Stimulated activated CD8-positive, alpha-beta memory T cell treated with anti-CD3 and anti-CD28 coated beads, Interleukin-4, amount 100 ng/mL, for 1 hour (primary cell): ENCODE data around the gene AFG3L2.

Source experiments
- DNase-seq, 2 donors: peaks; one replicate each; pipeline ENCODE4 v3.0.0-alpha.2; 2020; ENCODE audit warnings: low read depth in 2 of 2, low spot score in 1 of 2

The AFG3L2 gene

DNA sequence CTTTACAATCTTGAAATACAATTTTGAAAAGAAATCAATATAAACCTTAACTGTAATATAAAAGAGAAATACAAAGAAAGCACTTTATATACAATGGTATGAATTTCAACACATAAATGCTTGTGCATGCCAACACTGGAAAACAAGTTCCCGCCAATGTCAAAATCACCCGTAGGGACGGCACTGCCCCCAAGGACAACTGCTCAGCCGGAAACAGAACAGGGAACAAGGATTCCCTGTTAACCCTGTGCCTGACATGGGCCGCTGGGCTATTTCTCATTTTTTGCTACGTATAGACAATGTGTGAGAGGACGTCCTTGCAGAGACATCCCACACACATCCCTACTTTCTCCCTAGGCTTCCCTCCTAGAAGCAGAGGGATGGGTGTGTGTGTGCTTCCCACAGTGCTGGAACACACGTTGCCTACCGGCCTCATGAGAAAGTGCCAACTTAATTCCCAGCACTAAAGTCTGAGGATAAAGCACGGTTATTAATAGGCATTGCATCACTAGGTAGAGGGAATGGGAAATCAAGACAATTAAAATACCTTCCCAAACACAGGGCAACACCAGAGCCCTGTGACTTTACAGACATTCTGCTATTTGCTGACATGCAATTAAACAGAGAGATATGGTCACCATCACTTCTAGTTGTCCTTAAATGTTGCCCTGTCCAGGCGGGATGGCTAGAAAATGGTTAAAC is 14.4 kb downstream of the AFG3L2 start:
- no peak for DNase-seq

- DNase-seq: no peak
These were observed 15.2 kb downstream of the AFG3L2 start for GRCh38 chr18:12361770-12362378.

GRCh38 chr18:12359515-12359927 is 17.5 kb downstream of the AFG3L2 start:
- no peak for DNase-seq

- no peak for DNase-seq
These were observed 24.8 kb downstream of the AFG3L2 start for GRCh38 chr18:12352188-12352587.

DNA sequence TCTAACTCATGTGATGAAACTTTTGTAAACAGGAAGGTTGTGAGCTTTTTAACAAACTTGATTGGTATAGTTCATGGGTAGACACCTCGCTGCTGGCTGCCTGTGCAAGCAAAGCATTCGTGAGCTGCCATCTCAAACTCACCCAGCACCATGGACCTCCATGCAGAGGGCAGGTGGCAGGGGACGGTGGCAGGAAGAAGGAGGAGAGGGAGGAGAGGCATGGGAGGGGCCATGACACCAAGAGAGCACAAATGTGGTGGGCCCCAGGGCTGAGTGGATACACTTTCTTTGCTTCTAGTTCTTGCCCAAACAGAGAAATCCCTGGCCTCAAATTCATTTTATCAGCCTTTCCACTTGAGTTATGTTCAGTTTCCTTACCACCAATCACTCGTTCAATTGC is 29.1 kb downstream of the AFG3L2 start:
- no peak for DNase-seq

- DNase-seq: no peak
These were observed 30.8 kb downstream of the AFG3L2 start for GRCh38 chr18:12346240-12346565.

DNA sequence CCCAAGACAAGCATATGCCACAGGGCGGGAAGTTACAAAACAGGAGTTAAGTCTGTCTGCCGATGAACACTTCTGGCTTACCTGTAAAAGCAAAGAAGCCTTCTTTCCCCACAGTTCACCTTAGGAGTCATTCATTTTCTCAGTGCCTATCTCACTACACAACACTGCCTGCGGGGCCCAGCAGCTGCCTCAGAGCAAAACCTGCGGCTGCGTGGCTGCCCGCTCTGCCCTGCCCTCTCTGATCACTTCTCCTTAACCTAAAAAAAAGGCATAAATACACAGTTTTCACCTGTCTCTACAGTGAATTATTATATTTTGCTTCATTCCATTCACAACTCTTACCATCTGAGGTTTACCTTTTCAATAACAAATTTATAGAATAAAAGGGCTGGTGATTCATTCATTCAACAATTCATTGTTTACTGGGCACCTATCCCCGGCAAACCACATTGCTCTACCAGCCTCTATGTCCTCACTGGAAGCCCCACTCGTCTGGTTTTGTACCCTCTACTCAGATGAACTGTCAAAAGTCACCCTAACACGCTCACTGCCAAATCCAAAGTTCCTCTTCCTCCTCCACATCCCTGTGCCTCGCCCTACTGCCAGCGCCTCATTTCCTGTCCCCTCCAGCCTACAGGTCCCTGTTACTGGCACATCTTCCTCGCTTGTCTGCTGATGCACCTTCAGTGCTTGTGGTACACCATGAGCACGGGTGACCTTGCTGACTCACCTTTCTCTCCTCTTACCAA is 31.4 kb downstream of the AFG3L2 start:
- no peak for DNase-seq

GRCh38 chr18:12342661-12343060 is 34.4 kb downstream of the AFG3L2 start:
- no peak for DNase-seq

- no peak for DNase-seq
These were observed 35.9 kb downstream of the AFG3L2 start for GRCh38 chr18:12340945-12341660.

GRCh38 chr18:12338382-12338781 is 38.6 kb downstream of the AFG3L2 start:
- DNase-seq: no peak

DNA sequence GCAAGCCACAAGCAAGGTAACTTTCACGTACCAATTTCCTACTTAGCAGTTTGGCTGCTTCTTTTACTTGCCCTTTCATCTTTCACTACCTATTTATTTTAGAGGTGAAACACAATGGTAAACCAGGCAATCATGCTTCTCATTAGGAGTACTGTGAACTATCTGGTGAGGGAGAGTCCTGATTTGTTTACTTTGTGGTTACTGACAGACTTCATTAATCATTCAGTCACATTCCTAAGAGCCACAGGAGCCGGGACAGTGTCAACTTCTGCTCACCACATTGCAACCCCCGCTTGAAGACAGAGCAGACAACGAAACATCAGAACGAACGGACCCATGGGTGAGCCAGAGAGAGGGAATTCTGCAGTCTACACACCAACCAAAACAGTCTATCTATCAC is 40.1 kb downstream of the AFG3L2 start:
- DNase-seq: no peak

GRCh38 chr18:12336171-12336613 is 40.8 kb downstream of the AFG3L2 start:
- DNase-seq: no peak

GRCh38 chr18:12335503-12335902 is 41.5 kb downstream of the AFG3L2 start:
- no peak for DNase-seq

DNA sequence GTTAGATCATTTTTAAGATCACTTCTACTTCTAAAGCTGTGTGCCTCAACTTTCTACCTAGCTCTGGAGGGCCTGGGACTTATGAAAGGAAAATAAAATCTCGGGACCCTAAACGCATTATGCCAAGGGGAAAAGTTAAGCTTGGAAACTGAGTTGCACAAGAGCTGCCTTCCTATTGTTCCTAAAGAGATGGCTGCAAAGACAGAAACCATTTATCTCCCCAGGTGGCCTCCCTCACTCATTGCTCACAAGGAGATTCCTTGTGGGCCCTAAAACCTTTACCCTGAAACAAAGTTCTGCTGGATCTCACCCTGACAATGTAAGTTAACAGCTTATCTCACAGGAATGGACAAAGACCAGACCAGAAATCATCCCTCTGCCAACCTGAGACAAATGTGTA is 42.2 kb downstream of the AFG3L2 start:
- no peak for DNase-seq

DNA sequence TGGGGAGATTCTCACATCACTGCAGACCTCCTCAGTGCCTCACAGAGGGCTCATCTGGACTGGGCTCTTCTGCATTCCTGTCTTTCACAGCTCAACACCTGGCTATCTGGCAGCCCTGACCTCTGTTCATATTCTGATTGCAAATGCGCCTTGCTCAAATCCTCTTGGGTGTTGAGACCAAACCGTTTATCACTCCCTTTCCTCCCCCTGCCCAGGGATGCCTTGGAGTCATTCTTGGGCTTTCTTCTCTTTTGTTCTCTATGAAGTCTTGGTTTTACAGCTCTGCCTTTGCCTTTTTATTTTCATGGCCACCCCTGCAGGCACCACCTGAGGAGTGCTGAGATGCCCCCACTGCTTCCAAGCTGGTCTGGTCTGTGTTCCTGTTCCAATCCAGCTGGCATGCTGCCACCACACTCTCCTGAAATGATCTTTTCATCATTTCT is 42.6 kb downstream of the AFG3L2 start:
- DNase-seq: no peak

- DNase-seq: no peak
These were observed 43.3 kb downstream of the AFG3L2 start for GRCh38 chr18:12333506-12334290.

DNA sequence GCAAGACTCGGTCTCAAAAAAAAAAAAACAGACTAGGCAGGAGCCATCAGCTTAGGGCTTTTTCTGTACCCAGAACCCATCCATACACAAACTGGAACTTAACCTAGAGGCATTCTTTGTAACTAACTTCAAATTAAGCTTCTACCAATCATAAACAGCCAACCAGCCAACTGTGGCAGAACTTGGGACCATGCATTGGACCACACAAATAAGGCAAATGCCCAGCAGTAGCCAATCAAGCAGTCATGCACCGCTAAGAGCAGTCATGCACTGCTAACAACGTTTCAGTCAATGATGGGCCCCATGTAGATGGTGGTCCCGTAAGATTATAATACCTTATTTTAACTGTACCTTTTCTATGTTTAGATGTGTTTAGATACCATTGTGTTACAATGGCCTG is 46.3 kb downstream of the AFG3L2 start:
- DNase-seq: no peak

DNA sequence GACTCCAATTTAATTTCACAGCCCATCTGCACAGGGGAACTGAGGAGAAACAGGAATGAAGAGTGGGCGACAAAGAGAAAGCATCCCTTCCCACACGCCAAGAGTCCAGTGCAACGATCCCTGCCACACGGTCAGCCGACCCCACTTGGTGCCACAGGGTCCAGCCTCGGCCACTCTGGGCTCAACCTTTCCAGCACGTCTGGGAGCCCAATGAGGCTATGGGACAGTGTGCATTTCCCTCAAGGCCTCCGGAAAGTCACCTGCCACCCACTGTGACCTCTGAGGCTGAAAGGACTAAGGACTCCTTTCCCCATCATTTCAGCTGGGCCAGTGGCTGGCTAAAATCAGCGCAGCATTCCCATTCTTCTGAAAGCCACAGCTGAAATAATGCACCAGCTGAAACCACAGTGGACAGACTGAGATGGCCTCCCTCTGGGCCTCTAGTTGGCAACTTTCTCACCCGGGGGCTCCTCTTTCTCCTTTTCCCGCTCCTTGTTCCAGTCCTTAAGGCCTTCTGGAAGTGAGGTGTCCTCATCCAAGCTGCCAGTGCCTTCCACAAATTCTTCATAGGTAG is 47.8 kb downstream of the AFG3L2 start:
- no peak for DNase-seq

GRCh38 chr18:12328179-12328823 is 48.7 kb downstream of the AFG3L2 start:
- no peak for DNase-seq
